Naive thymus-derived CD4-positive, alpha-beta T cell (primary cell): ENCODE data around the gene F10. TPM values are rescaled to one million over a fixed set of nuclear protein-coding genes. Genes with fewer than 3 reads are reported as not detected.

Source experiments
- ATAC-seq: fragments of 150-1000 bp; cut with Tn5 transposase; 2 replicates; pipeline ENCODE4 v1.10.0; 2021; ENCODE audit warnings: mild to moderate bottlenecking, moderate library complexity
- CTCF ChIA-PET: fragments of 350-600 bp; sonication (Branson Sonifier 250); formaldehyde crosslinking; loops from one replicate; lab custom pipeline; 2021; ENCODE audit warnings: antibody characterized with exemption; lab: Charles Lee
- POLR2A ChIA-PET: fragments of 350-600 bp; sonication (Branson Sonifier 250); formaldehyde crosslinking; loops from one replicate; lab custom pipeline; 2021; ENCODE audit warnings: antibody characterized with exemption, inconsistent platforms; lab: Charles Lee
- DNase-seq, 9 donors: peaks; one replicate each; pipeline versions ENCODE4 v3.0.0 to v3.0.0-alpha.2; 2020 to 2022; ENCODE audit warnings: mixed read lengths in 1 of 9
- H3K27ac ChIP-seq: one replicate; pipeline ENCODE4 v1.7.0; 2013; ENCODE audit warnings: mild to moderate bottlenecking, low read depth, low read length, moderate library complexity
- H3K27me3 ChIP-seq, 2 donors: one replicate each; pipeline ENCODE4 v1.7.0; 2013; ENCODE audit warnings: low read length in 2 of 2, mild to moderate bottlenecking in 2 of 2, moderate library complexity in 2 of 2; ENCODE audit not compliant: control insufficient read depth in 2 of 2, insufficient read depth in 2 of 2
- H3K36me3 ChIP-seq, 3 experiments: 1 replicate in 2 of 3; 2 replicates in 1 of 3; pipeline ENCODE4 v1.7.0; 2013; ENCODE audit warnings: low read length in 3 of 3, mild to moderate bottlenecking in 3 of 3, moderate library complexity in 1 of 3; ENCODE audit not compliant: insufficient read depth in 3 of 3, control insufficient read depth in 2 of 3
- H3K4me1 ChIP-seq, 2 donors: one replicate each; pipeline ENCODE4 v1.7.0; 2013; ENCODE audit warnings: low read length in 2 of 2, mild to moderate bottlenecking in 2 of 2, moderate library complexity in 1 of 2; ENCODE audit not compliant: control insufficient read depth in 2 of 2, insufficient read depth in 2 of 2
- H3K4me3 ChIP-seq: 2 replicates; pipeline ENCODE4 v1.7.0; 2013; ENCODE audit warnings: mild to moderate bottlenecking, low read length
- H3K9me3 ChIP-seq, 3 experiments: 1 replicate in 2 of 3; 2 replicates in 1 of 3; pipeline ENCODE4 v1.7.0; 2013; ENCODE audit warnings: low read length in 3 of 3; ENCODE audit not compliant: control insufficient read depth in 2 of 3
- H3K27ac Mint-ChIP-seq, 9 donors: one replicate each; pipeline ENCODE4 v1.8.0; 2020 to 2022; ENCODE audit warnings: mixed read lengths in 9 of 9, mild to moderate bottlenecking in 8 of 9, moderate library complexity in 5 of 9, inconsistent platforms in 2 of 9
- H3K27me3 Mint-ChIP-seq, 5 donors: one replicate each; pipeline ENCODE4 v1.8.0; 2021 to 2022; ENCODE audit warnings: mixed read lengths in 5 of 5, mild to moderate bottlenecking in 1 of 5
- H3K36me3 Mint-ChIP-seq, 5 donors: one replicate each; pipeline ENCODE4 v1.8.0; 2020 to 2022; ENCODE audit warnings: mixed read lengths in 5 of 5, mild to moderate bottlenecking in 3 of 5, inconsistent platforms in 1 of 5
- H3K4me1 Mint-ChIP-seq, 7 donors: one replicate each; pipeline ENCODE4 v1.8.0; 2020 to 2022; ENCODE audit warnings: mixed read lengths in 7 of 7, mild to moderate bottlenecking in 3 of 7, inconsistent platforms in 1 of 7
- H3K4me3 Mint-ChIP-seq, 10 donors: one replicate each; pipeline ENCODE4 v1.8.0; 2020 to 2022; ENCODE audit warnings: mild to moderate bottlenecking in 10 of 10, mixed read lengths in 10 of 10, moderate library complexity in 6 of 10, inconsistent platforms in 2 of 10
- H3K9me3 Mint-ChIP-seq, 11 donors: one replicate each; pipeline ENCODE4 v1.8.0; 2020 to 2022; ENCODE audit warnings: mixed read lengths in 11 of 11, mild to moderate bottlenecking in 4 of 11, inconsistent platforms in 1 of 11, moderate library complexity in 1 of 11
- intact Hi-C, 2 donors: fragments of 100-400 bp; cut with micrococcal nuclease; formaldehyde crosslinking; loops; one replicate each; pipeline ENCODE4 v1.15.1; 2023
- polyA plus RNA-seq, 2 donors: library from polyadenylated mRNA; unstranded; fragments of 300-500 nt; fragmentation: Illumina TruSeq; gene quantifications; one replicate each; pipeline ENCODE4 v1.2.3, GENCODE V29; 2021
- total RNA-seq, 6 experiments: library from RNA in 5 of 6; stranded (reverse) in 5 of 6; gene quantifications; 1 replicate in 5 of 6; 2 replicates in 1 of 6; pipeline ENCODE4 v1.2.3 and lab custom pipeline; 2021 to 2026

Gene F10
- total and polyA plus RNA-seq, 7 experiments from 2014 or later = not detected

DNA sequence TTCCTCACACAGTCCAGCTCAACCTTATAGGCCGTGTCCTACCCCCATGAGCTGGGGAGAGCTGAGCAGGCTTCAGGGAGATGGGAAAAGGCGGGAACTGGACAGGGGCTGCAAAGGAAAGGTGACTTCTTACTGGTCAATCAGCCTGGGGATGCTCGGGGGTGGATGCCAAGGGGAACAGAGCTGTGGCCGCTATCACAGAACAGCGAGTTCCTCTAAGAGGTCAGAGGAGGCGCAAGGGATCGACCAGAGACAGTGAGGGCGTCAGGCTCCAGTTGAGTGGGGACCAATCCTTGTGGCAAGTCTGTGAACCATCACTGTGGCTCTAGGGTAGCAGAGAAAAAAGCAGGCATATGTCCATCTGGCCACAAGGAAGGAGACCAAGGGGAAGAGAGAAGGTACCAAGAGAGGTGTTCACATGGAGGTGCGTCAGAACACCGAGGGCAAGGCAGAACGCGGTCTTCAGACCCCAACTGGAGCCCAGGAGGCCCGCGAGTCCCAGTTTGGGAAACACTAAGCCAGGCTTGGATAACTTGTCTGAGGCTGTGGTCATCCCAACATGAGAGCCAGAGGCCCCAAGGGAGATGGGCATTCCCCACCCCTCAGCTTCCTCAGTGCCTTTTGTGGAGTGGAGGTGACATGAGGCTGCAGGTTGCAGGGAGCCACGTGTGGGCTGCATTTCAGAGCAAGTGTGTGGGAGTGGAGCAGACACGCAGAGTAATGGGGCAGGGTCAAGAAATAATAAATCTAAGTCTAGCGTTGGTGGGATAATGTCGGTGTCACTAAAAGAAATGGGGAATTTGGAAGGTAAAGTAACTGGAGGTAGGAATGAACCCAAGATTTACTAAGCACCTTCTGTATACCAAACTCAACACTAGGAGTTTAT lies 3.9 kb downstream of the F10 start:
- ChIA-PET POLR2A (no interaction called here), CTCF (no interaction called here)
- no peak overlapping the region for H3K4me3 Mint-ChIP-seq
- H3K9me3 Mint-ChIP-seq = peaks cover 0 to 1% (median 0%) of the 10 kb centered on the region in 11 donors
- Histone ChIP-seq H3K36me3 (no peaks in the 10 kb centered on the region), H3K4me1 (no peaks in the 10 kb centered on the region), H3K27me3 (no peaks in the 10 kb centered on the region), H3K9me3 (no peaks in the 10 kb centered on the region), H3K27ac (no peak overlapping the region), H3K4me3 (no peak overlapping the region)
- H3K36me3 Mint-ChIP-seq = no peaks in the 10 kb centered on the region
- H3K27ac Mint-ChIP-seq = no peak overlapping the region
- ATAC-seq (no peak), DNase-seq (no peak)
- H3K27me3 Mint-ChIP-seq = peaks cover 28 to 41% (median 28%) of the 10 kb centered on the region in 5 donors
- peaks cover 0 to 6% (median 4%) of the 10 kb centered on the region in 7 donors for H3K4me1 Mint-ChIP-seq
- intact Hi-C loops = no loop called here

DNA sequence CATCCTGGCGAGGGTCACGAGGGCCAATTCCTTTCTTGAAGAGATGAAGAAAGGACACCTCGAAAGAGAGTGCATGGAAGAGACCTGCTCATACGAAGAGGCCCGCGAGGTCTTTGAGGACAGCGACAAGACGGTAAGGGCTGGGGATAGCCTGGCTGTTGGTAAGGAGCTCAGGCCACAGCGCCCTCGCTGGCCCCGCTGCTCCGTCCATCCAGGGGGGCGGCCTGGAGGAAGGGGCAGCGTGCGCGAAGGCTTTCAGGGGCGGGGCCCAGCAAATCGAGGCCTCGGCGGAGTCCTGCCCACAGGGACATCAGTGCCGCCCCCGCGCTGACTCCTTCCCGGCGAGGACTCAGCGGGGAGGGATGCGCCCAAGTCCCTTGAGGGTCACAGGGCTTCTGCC lies 6.9 kb downstream of the F10 start:
- POLR2A ChIA-PET = no interaction called here
- Mint-ChIP-seq H3K9me3 (peaks cover 0 to 1% (median 0%) of the 10 kb centered on the region in 11 donors), H3K27me3 (peaks cover 28 to 68% (median 28%) of the 10 kb centered on the region in 5 donors), H3K36me3 (no peaks in the 10 kb centered on the region), H3K4me3 (peak overlapping the region in 7 of 10 donors; percentile 15 to 76 (median 48)), H3K27ac (peak overlapping the region in 1 of 9 donors; percentile 31), H3K4me1 (peaks cover 0 to 5% (median 1%) of the 10 kb centered on the region in 7 donors)
- Histone ChIP-seq H3K27ac (no peak overlapping the region), H3K4me1 (no peaks in the 10 kb centered on the region), H3K9me3 (no peaks in the 10 kb centered on the region), H3K4me3 (no peak overlapping the region), H3K36me3 (no peaks in the 10 kb centered on the region), H3K27me3 (no peaks in the 10 kb centered on the region)
- intact Hi-C loops = no loop called here
- DNase-seq (no peak), ATAC-seq (no peak)
- CTCF ChIA-PET = no interaction called here

DNA sequence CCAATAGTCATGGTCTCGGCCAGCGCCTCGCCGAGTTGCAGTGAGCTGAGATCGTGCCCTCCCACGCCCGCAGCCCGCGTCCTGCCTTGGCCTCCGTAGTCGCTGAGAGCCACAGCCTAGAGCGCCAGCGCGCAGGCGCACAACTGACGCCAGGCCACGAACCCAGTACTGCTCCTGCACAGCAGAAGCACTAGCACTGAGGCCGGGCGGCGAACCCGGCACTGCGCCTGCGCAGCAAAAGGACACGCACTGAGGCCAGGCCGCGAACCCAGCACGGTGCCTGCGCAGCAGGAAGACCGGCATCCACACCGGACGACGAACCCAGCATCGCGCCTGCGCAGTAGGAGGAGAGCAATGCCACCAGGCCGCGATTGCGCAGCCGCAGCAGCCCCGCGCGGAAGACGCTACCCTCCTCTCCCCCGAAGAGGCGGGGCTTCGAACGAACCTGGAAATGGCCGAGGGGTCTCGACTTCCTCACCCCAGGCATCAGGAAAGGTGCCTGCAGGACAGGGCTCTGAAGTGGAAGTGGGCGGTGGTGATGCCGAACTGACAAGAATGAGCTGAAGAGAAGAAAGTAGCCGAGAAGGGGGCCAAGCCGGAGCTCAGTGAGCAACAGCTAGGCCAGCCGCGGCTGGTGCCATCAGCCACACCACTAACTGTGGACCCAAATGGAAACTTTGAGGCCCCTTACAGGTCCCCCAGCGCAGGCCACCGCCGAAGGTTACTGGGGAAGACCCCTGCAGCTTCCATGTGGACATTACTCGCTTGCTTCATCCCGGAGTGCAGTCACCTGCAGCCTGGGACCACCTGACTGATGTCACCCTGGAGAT lies 7.5 kb downstream of the F10 start:
- Mint-ChIP-seq H3K36me3 (no peaks in the 10 kb centered on the region), H3K27ac (no peak overlapping the region), H3K9me3 (peaks cover 0 to 2% (median 0%) of the 10 kb centered on the region in 11 donors), H3K4me1 (peaks cover 0 to 5% (median 1%) of the 10 kb centered on the region in 7 donors), H3K4me3 (peak overlapping the region in 8 of 10 donors; percentile 37 to 76 (median 66)), H3K27me3 (peaks cover 28 to 69% (median 28%) of the 10 kb centered on the region in 5 donors)
- H3K36me3 ChIP-seq = no peaks in the 10 kb centered on the region
- DNase-seq (peak in 3 of 9 donors; percentile 23 to 32 (median 27)), ATAC-seq (peak; percentile 38)
- H3K9me3 ChIP-seq = no peaks in the 10 kb centered on the region
- ChIA-PET POLR2A (no interaction called here), CTCF (no interaction called here)
- no peaks in the 10 kb centered on the region for H3K27me3 ChIP-seq
- H3K4me3 ChIP-seq = peak overlapping the region; percentile 35
- no peaks in the 10 kb centered on the region for H3K4me1 ChIP-seq
- no peak overlapping the region for H3K27ac ChIP-seq
- intact Hi-C loops = no loop called here

DNA sequence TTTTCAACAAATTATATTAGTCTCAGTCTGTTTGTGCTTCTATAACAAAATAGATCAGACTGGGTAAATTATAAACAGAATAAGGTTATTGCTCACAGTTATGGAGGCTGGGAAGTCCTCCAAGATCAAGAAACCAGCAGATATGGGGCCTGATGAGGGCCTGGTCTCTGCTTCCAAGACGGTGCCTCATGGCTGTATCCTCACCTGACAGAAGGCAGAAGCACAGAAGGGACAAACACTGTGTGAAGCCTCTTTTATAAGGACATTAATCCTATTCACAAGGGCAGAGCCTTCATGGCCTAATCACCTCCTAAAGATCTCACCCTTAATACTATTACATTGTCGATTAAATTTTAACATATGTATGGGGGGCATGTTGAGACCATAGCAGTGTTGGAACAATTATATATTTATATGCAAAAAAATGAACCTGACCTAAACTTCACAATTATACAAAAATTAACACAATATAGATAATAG lies 12.7 kb downstream of the F10 start:
- H3K27ac Mint-ChIP-seq = no peak overlapping the region
- Histone ChIP-seq H3K27ac (no peak overlapping the region), H3K27me3 (no peaks in the 10 kb centered on the region), H3K36me3 (no peaks in the 10 kb centered on the region), H3K4me3 (no peak overlapping the region), H3K9me3 (no peaks in the 10 kb centered on the region), H3K4me1 (no peaks in the 10 kb centered on the region)
- ATAC-seq (no peak), DNase-seq (no peak)
- H3K36me3 Mint-ChIP-seq = no peaks in the 10 kb centered on the region
- H3K9me3 Mint-ChIP-seq = peaks cover 0 to 3% (median 0%) of the 10 kb centered on the region in 11 donors
- ChIA-PET CTCF (no interaction called here), POLR2A (no interaction called here)
- H3K4me1 Mint-ChIP-seq = no peaks in the 10 kb centered on the region
- no peak overlapping the region for H3K4me3 Mint-ChIP-seq
- peaks cover 0 to 56% (median 4%) of the 10 kb centered on the region in 5 donors for H3K27me3 Mint-ChIP-seq
- intact Hi-C loops = no loop called here

DNA sequence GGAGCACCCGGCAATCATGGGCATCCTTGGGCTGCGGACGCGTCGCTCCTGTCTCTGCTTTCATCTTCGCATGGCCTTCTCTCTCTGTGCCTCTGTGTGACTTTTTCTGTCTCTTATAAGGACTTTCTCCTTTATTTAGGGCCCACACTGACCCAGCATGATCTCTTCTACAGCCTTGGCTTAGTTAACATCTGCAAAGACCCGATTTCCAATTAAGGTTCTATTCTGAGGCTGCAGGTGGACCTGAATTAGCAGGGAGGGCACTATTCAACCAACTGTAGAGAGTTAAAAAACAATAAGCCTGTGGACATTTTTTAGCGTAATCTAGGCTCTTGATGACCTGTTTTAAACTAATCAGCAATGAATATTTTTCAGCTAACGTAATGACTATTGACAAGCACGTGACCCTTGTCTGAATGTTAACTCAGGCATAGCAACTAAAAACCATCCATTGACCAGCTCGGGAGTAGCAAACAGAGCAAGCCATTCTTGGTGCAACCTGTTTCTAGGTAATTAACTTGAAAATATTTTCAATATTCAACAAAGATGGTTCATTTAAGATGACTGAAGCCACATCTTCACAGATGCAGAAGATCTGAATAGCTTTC lies 15.2 kb downstream of the F10 start:
- no peaks in the 10 kb centered on the region for H3K27me3 ChIP-seq
- Mint-ChIP-seq H3K4me1 (no peaks in the 10 kb centered on the region), H3K36me3 (no peaks in the 10 kb centered on the region), H3K27me3 (peaks cover 0 to 35% (median 4%) of the 10 kb centered on the region in 5 donors), H3K4me3 (no peak overlapping the region), H3K27ac (no peak overlapping the region), H3K9me3 (peaks cover 0 to 3% (median 0%) of the 10 kb centered on the region in 11 donors)
- no peak overlapping the region for H3K27ac ChIP-seq
- H3K4me3 ChIP-seq = no peak overlapping the region
- intact Hi-C loops = no loop called here
- ATAC-seq (no peak), DNase-seq (no peak)
- H3K9me3 ChIP-seq = no peaks in the 10 kb centered on the region
- ChIA-PET POLR2A (no interaction called here), CTCF (no interaction called here)
- no peaks in the 10 kb centered on the region for H3K36me3 ChIP-seq
- H3K4me1 ChIP-seq = no peaks in the 10 kb centered on the region

DNA sequence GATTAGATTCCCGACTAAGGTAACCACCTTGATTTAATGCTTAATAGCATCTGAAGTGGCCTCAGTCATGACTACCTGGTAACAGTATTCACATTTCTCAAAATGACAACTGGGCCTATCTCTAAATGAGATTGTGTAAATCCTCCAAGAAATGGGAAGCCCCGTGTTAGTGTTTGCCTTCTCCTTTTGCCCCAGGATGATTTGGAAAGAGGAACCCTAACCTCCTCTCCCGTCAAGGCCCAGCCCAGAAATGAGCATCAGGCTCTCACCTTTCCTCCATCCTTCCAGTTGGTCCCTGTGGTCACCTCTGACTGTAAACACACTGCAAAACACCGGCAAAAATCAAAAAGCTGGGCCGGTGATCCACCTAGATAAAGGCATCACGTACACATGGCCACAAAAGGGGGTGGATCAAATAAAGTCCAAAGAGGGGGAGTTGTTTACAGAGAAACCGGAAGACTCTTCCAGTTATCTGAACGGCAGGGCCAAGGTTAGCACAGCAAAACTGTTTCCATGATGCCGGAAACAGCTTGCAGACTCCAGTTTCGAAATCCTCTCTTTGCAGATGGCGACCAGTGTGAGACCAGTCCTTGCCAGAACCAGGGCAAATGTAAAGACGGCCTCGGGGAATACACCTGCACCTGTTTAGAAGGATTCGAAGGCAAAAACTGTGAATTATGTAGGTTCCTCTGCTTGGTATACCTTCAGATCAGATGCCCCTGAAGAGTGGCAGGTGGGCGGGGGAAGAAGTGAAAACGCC lies 16.4 kb downstream of the F10 start:
- POLR2A ChIA-PET = no interaction called here
- CTCF ChIA-PET = no interaction called here
- Mint-ChIP-seq H3K36me3 (no peaks in the 10 kb centered on the region), H3K9me3 (peaks cover 0 to 3% (median 0%) of the 10 kb centered on the region in 11 donors), H3K27me3 (peaks cover 0 to 24% (median 4%) of the 10 kb centered on the region in 5 donors), H3K4me1 (no peaks in the 10 kb centered on the region), H3K27ac (peak overlapping the region in 1 of 9 donors; percentile 53), H3K4me3 (no peak overlapping the region)
- H3K36me3 ChIP-seq = no peaks in the 10 kb centered on the region
- no peaks in the 10 kb centered on the region for H3K4me1 ChIP-seq
- no peaks in the 10 kb centered on the region for H3K27me3 ChIP-seq
- H3K27ac ChIP-seq = no peak overlapping the region
- H3K9me3 ChIP-seq = no peaks in the 10 kb centered on the region
- H3K4me3 ChIP-seq = no peak overlapping the region
- no peak for ATAC-seq
- intact Hi-C loops = no loop called here
- DNase-seq = no peak
